Measurements from ENCODE around the gene ANKRD53. TPM values are rescaled to one million over a fixed set of nuclear protein-coding genes. Genes with fewer than 3 reads are reported as not detected.
"Not testable (repeated sequence)": the region's sequence is repeated elsewhere in the genome, so short reads cannot be mapped to it uniquely, and the experiment has no call there.

The ANKRD53 gene
- total RNA-seq, 1 experiment from 2014 or later = not detected

DNA sequence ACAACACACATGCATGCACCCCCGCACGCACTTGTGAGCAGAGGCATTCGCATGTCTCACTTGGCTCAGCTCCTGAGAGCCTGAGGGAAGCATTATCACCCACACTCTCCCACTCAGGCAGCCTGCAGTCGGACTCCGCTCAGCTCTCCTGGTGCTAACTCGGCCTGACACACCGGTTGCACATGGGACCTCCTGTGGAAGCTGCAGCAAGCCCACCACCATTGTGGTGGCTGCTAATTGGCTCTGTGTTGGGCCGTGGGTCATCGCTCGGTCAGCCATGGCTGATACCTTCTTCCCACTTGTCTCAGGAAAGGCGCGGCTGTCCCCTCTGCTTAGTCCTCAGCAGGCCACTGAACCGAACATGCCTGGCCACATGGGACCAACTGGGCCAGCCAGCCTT, 29.9 kb downstream of the ANKRD53 start (continued):
- no peak for TF ChIP-seq SP1 (IDR thresholded peaks at IDR 0.05; ENCODE audit: low read depth)

DNA sequence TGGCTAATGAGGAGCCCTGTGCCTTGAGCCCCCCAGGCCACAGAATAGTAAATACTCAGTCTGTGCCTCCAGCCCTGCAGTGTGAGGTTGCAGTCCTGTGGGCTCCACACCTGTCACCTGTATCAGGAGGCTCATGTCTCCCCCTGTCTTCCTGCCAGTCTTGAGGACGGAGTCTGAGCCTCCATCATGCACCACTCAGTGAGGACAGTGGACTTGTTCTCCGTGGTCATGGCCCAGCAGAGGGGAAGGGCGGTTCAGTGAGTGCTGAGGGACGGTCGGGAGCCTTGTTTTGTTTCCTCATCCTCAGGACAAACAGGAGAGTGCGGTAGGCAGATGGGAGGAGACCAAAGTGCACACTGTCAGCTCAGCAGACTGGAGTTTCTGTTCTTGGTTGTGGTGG, 33.4 kb downstream of the ANKRD53 start:
- BruUV-seq (replicated peaks); H3K9me3 ChIP-seq (ENCODE audit: control insufficient read depth in 1 of 2, insufficient read depth in 1 of 2, low read depth in 1 of 2, low read length in 2 of 2); H3K27ac ChIP-seq (ENCODE audit: low read depth, low read length); ATAC-seq; H3K4me2 ChIP-seq (ENCODE audit: low read length); H3K4me3 ChIP-seq (replicated peaks in 1 of 2; ENCODE audit: low read depth in 1 of 2, low read length in 2 of 2); intact Hi-C loops (cut with micrococcal nuclease); H3K27me3 ChIP-seq (ENCODE audit: insufficient read depth, low read length); H3K9me2 ChIP-seq (ENCODE audit: insufficient read depth); POLR2A ChIA-PET; H3K79me2 ChIP-seq (ENCODE audit: insufficient read depth, low read length); H2AFZ ChIP-seq (ENCODE audit: low read depth, low read length, poor library complexity, severe bottlenecking); H3K36me3 ChIP-seq (ENCODE audit: control insufficient read depth in 1 of 2, insufficient read depth in 2 of 2, low read length in 2 of 2); H4K20me1 ChIP-seq (ENCODE audit: insufficient read depth); H3K4me1 ChIP-seq (ENCODE audit: control insufficient read depth in 1 of 2, insufficient read depth in 2 of 2, low read length in 2 of 2); H3K9ac ChIP-seq (ENCODE audit: low read length); DNase-seq (ENCODE audit: low read depth, low spot score); RAD21 ChIA-PET (ENCODE audit: low non-redundant PET in 1 of 2, low total read pairs in 2 of 2, uncharacterized antibody in 2 of 2, unreplicated experiment in 2 of 2); CTCF ChIA-PET: not testable (repeated sequence)

DNA sequence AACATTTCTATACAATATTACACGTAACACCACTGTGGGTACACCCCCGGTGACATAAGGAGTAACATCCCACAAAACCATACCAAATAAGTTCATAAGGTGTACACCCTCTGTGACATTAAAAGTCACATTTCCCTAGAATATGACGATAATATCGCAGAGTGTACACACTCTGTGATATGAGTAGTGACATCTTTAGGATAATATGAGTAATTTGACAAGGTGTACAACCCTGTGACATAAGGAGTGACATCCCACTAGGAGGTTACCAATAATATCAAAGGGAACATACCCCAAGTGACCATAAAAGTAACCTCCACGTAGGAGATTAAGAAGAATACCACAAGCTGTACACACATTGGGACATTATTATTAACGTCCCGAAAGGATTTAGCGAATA, 40.2 kb downstream of the ANKRD53 start:
- intact Hi-C loops (cut with micrococcal nuclease) = no loop called here
- BruUV-seq (replicated peaks) = no TSS peak

DNA sequence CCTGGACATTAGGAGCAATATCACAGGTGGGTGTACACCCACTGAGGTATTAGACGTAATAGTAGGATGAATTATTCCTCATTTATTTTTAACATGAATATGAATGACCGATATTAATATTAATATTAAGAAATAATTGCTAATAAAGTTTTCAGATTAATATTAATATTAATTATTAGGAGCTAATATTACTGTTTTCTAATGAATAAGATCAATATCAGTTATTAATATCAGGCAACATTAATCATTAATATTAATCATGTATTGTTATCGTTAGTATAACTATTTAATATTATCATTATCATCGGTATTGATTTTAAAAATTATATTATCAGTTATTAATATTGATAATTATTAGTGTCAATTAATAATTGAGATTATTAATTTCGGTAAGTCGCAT, 41.6 kb downstream of the ANKRD53 start:
- RAD21 ChIA-PET (ENCODE audit: low non-redundant PET in 1 of 2, low total read pairs in 2 of 2, uncharacterized antibody in 2 of 2, unreplicated experiment in 2 of 2); H3K9me2 ChIP-seq (ENCODE audit: insufficient read depth); POLR2A ChIA-PET; DNase-seq (ENCODE audit: low read depth, low spot score); H3K79me2 ChIP-seq (ENCODE audit: insufficient read depth, low read length); H3K36me3 ChIP-seq (ENCODE audit: control insufficient read depth in 1 of 2, insufficient read depth in 2 of 2, low read length in 2 of 2); H3K9ac ChIP-seq (ENCODE audit: low read length); H4K20me1 ChIP-seq (ENCODE audit: insufficient read depth); H3K9me3 ChIP-seq (ENCODE audit: control insufficient read depth in 1 of 2, insufficient read depth in 1 of 2, low read depth in 1 of 2, low read length in 2 of 2); ATAC-seq; H3K27ac ChIP-seq (ENCODE audit: low read depth, low read length); intact Hi-C loops (cut with micrococcal nuclease); H3K4me3 ChIP-seq (replicated peaks in 1 of 2; ENCODE audit: low read depth in 1 of 2, low read length in 2 of 2); BruUV-seq (replicated peaks); H3K4me2 ChIP-seq (ENCODE audit: low read length); CTCF ChIA-PET; H3K27me3 ChIP-seq (ENCODE audit: insufficient read depth, low read length); H2AFZ ChIP-seq (ENCODE audit: low read depth, low read length, poor library complexity, severe bottlenecking): not testable (repeated sequence)
- peaks cover 0 to 10% of the 10 kb centered on the region in 2 experiments; a peak in 2 of 4 replicates for H3K4me1 ChIP-seq (ENCODE audit: control insufficient read depth in 1 of 2, insufficient read depth in 2 of 2, low read length in 2 of 2)

More for the DNA sequence above, 40.2 kb downstream of the ANKRD53 start:
- no peaks in the 10 kb centered on the region for H3K36me3 ChIP-seq (ENCODE audit: control insufficient read depth in 1 of 2, insufficient read depth in 2 of 2, low read length in 2 of 2)
- H3K9me3 ChIP-seq (ENCODE audit: control insufficient read depth in 1 of 2, insufficient read depth in 1 of 2, low read depth in 1 of 2, low read length in 2 of 2) = no peaks in the 10 kb centered on the region
- RAD21 ChIA-PET (ENCODE audit: low non-redundant PET in 1 of 2, low total read pairs in 2 of 2, uncharacterized antibody in 2 of 2, unreplicated experiment in 2 of 2) = no interaction called here
- no peak overlapping the region for H3K27ac ChIP-seq (ENCODE audit: low read depth, low read length)
- H3K9ac ChIP-seq (ENCODE audit: low read length) = no peak overlapping the region
- H3K4me3 ChIP-seq (replicated peaks in 1 of 2; ENCODE audit: low read depth in 1 of 2, low read length in 2 of 2) = no peak overlapping the region
- ATAC-seq (no peak), DNase-seq (ENCODE audit: low read depth, low spot score) (no peak)
- no peaks in the 10 kb centered on the region for H3K27me3 ChIP-seq (ENCODE audit: insufficient read depth, low read length)
- H2AFZ ChIP-seq (ENCODE audit: low read depth, low read length, poor library complexity, severe bottlenecking) = no peak overlapping the region
- H3K79me2 ChIP-seq (ENCODE audit: insufficient read depth, low read length) = no peaks in the 10 kb centered on the region
- H3K4me1 ChIP-seq (ENCODE audit: control insufficient read depth in 1 of 2, insufficient read depth in 2 of 2, low read length in 2 of 2) = peaks cover 0 to 5% of the 10 kb centered on the region in 2 experiments; a peak in 1 of 4 replicates
- no peak overlapping the region for H3K4me2 ChIP-seq (ENCODE audit: low read length)
- POLR2A ChIA-PET = no interaction called here
- H3K9me2 ChIP-seq (ENCODE audit: insufficient read depth) = no peaks in the 10 kb centered on the region
- TF ChIP-seq ZNF274 (IDR thresholded peaks at IDR 0.05; ENCODE audit: low read depth, low read length) (no peak), TCF7L2 (IDR thresholded peaks at IDR 0.05; ENCODE audit: borderline replicate concordance, extremely low read depth, insufficient read depth, insufficient read length) (no peak)
- no peaks in the 10 kb centered on the region for H4K20me1 ChIP-seq (ENCODE audit: insufficient read depth)
- CTCF ChIA-PET = no interaction called here

DNA sequence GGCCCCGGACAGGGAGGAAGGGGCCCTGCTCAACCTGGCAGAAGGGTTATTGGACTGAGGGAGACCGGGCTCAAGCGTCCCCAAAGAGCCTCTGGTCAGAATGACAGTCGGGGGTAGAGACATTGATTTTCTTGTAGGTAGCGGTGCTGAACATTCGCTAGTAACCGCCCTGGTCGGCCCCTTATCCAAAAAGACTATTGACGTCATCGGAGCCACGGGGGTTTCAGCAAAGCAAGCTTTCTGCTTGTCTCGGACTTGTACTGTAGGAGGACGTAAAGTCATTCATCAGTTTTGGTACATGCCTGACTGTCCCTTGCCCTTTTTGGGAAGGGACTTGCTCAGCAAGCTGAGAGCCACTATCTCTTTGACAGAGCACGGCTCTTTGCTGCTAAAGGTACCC, 43.0 kb downstream of the ANKRD53 start:
- H3K27me3 ChIP-seq (ENCODE audit: insufficient read depth, low read length); DNase-seq (ENCODE audit: low read depth, low spot score); H2AFZ ChIP-seq (ENCODE audit: low read depth, low read length, poor library complexity, severe bottlenecking); H3K36me3 ChIP-seq (ENCODE audit: control insufficient read depth in 1 of 2, insufficient read depth in 2 of 2, low read length in 2 of 2); ATAC-seq; H3K9me2 ChIP-seq (ENCODE audit: insufficient read depth); POLR2A ChIA-PET; H3K4me3 ChIP-seq (replicated peaks in 1 of 2; ENCODE audit: low read depth in 1 of 2, low read length in 2 of 2); intact Hi-C loops (cut with micrococcal nuclease); H3K9ac ChIP-seq (ENCODE audit: low read length); H3K27ac ChIP-seq (ENCODE audit: low read depth, low read length); H3K79me2 ChIP-seq (ENCODE audit: insufficient read depth, low read length); H3K4me2 ChIP-seq (ENCODE audit: low read length); BruUV-seq (replicated peaks); RAD21 ChIA-PET (ENCODE audit: low non-redundant PET in 1 of 2, low total read pairs in 2 of 2, uncharacterized antibody in 2 of 2, unreplicated experiment in 2 of 2); H3K9me3 ChIP-seq (ENCODE audit: control insufficient read depth in 1 of 2, insufficient read depth in 1 of 2, low read depth in 1 of 2, low read length in 2 of 2); H4K20me1 ChIP-seq (ENCODE audit: insufficient read depth): not testable (repeated sequence)
- CTCF ChIA-PET = interaction anchor here (0.8 kb wide), 1 partner anchor 74 kb away, joined by 3 read pairs; no protein-coding TSS in a partner anchor
- H3K4me1 ChIP-seq (ENCODE audit: control insufficient read depth in 1 of 2, insufficient read depth in 2 of 2, low read length in 2 of 2) = peaks cover 0 to 10% of the 10 kb centered on the region in 2 experiments; a peak in 2 of 4 replicates

Measured in HCT116 (cell line).